Colon (tissue), 2 donors: ENCODE measurements around the gene TEKT5.
"Not testable (repeated sequence)": the region's sequence is repeated elsewhere in the genome, so short reads cannot be mapped to it uniquely, and the experiment has no call there.

Source experiments
- FAIRE-seq: peaks from 2 replicates; lab custom pipeline; 2012; peaks lifted over from hg19 to GRCh38; lab: Jason Lieb, UNC
- donor health status: control.
- donor health status: control.

The TEKT5 gene

DNA sequence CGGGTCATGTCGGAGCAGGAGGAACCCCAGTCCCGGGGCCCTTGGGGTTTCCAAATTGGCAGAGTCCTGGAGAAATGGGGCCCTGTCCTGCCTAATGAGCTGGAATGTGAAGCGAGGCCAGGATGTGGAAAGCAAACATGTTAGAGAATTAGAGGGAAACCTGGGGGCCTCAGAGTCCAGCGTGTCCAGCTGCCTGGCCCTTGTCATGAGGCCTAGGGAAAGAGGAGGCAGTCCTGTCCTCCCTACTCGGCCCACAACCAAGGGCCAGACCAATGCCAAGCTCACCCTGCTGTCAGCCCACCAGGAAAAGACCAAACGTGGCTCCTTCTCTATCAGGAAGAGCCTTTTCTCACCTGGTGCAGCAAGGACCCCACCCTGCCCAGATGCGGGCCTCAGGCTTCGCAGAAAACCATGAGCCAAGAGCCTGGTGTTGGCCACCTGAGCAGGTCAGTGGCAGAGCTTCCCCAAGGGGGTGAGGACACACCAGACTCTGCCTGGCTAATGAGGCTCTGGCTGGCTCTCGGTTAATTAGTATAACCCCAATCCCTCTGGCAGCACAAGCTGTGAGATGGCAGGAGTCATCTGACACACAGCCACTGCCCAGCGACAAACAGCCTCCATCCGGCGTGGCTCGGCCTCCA is 10.1 kb downstream of the TEKT5 start:
- FAIRE-seq, result no peak

DNA sequence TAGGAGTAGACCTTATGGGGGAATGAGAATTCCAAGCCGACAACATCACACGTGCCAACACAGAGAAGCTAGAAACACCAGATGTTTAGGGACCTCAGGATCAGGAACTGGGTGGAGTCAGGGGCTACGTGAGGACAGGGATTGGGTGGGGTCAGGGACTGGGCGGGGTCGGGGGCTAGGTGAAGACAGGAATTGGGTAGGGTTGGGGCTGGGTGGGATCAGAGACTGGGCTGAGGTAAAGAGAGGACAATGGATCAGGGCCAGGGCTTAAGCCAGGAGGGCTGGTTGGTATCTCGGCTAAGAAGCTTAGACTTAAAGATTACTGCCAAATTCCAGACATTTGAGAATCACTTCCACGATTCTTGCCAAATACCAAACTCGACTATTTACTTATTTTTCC is 11.6 kb downstream of the TEKT5 start:
- FAIRE-seq, result no peak

DNA sequence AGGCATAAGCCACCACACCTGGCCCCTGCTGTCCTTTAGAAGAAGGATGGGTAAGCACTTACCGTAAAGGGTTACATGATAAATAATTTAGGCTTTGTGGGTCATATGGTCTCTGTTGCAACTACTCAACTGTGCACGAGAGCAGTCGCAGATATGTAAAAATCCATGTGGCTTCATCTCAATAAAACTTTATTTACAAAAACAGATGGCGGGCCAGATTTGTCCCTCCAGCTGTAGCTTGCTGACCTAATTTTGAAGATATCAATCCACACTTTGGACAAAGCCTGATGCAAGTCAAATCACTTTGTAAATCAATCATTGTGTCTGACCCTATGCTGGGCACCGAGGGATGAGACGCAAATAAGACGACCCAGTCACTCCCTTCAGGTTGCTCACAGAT is 12.1 kb downstream of the TEKT5 start:
- FAIRE-seq, result no peak

DNA sequence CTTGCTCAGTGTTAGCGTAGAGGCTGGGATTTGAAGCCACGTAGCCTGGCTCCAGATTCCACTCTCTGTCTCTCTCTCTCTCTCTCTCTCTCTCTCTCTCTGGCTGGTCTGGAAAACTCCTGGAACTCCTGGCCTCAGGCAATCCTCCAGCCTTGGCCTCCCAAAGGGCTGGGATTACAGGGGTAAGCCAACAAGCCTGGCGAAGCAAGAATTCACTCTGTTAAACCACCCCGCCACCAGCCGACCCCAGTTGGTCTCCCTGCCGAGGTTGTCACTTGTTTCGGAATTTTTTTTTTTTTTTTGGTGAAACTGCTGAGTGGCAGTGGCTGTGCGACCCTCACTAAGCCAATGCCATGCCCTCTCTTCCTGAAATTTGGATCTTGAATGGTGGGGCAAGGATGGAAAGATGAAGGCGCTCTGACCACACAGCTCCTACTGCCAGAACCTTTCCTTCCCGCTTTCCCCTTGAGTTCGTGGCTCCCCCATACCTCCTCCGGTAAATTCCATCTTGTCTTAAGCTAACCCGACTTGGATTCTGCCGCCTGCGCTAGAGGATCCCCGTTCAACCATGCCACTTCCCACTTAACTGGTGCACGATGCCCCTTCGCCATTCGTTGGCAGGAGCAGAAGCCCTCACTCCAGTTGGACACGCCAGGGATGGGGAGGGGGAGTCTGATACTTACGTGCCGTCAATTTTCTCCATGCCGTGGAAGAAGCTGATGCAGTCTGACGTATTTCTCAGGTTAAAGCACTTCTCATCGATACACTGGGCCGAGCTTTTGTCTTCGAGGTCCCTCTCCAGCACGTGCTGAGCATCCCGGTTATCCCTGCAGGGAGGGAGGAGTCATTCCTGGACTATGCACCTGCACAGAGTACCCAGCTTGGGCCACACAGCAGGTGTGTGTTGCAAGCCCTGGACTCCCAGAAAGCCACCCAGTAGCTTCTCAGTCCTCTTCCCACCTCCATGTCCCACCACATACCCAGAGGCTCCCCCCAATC is 13.1 kb downstream of the TEKT5 start:
- no peak for FAIRE-seq

DNA sequence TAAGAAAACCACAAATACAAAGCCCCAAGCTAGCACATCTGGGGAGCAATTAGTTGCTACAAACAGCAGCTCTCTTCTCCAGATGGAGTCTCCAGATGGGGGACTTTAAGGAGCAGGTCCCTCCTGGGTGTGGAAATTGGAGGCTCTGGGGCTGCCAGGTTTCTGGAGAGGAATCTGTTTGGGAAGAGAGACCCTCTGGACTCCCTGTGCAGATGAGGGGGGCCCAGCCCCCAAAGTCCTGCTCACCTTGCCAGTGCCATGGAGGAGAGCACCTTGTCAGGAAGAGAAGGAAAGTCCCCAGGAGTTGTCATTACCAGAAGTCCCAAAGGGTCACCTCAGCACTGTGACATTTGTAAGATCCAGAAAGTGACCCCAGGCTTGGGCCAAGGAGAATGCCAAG is 14.8 kb downstream of the TEKT5 start:
- no peak for FAIRE-seq

DNA sequence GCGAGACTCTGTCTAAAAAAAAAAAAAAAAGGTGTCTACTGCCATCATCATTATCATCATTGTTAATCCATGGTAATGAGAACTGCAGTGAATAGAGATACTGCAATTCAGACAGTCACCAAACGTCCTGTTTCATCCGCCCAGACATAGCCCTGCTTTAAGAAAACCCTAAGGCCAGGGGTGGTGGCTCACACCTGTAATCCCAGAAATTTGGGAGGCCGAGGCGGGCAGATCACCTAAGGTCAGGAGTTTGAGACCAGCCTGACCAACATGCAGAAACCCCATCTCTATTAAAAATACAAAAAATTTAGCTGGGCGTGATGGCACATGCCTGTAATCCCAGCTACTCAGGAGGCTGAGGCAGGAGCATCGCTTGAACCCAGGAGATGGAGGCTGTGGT is 15.3 kb downstream of the TEKT5 start:
- FAIRE-seq, result not testable (repeated sequence)

DNA sequence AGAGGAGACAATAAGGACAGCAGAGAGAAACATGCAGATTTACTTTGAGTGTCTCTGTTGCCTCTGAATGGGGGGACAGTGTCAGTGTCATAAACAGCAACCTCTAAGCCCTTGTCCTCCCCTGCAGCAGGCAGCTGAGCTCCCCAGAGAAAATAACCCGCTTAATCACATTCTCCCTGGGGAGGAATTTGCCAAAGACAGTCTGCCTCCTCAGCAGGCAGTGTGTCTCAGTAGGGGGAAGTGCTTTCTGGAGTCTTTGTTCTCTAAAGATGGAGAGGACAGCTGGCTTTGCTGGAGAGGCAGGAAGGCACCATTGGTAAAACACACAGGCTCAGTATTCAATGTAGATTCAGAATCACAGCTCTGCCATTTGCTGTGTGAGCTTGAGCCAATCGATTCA is 16.1 kb downstream of the TEKT5 start:
- no peak for FAIRE-seq

DNA sequence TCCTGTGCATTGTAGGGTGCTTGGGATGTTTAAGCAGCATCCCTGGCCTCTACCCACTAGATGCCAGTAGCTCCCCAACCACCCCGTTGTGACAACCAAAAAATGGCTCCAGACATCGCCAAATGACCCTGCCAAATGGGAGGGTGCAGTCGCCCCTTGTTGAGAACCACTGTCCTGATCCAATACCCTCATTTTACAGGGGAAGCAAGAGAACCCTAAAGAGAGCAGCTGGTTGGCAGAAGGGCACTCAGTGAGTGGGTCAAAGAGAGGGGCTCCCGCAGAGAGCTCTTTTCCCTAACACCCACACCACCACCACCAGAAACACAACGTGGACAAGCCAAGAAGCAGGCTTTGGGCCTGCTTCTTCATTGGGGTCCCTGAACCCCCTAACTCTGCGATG is 18.4 kb downstream of the TEKT5 start:
- no peak for FAIRE-seq

DNA sequence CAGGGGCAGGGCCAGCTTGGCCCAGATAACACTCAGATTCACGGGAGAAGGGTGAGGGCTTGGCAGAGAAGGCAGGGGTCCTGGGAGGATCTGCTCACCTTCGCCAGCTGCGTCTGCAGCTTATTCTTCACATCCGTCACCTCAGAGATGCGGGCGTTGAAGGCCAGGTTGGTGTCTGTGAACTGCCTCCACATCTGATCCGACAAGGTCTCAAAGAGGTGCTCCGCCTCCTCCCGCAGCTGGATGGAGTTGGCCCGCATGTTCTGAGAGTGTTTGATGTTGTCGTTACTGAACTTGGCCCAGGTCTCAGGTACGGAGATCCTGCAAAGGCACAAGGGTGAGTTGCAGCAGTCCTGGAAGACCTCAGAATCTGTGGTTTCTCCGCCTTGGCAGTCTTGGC is 18.9 kb downstream of the TEKT5 start:
- FAIRE-seq, result no peak

DNA sequence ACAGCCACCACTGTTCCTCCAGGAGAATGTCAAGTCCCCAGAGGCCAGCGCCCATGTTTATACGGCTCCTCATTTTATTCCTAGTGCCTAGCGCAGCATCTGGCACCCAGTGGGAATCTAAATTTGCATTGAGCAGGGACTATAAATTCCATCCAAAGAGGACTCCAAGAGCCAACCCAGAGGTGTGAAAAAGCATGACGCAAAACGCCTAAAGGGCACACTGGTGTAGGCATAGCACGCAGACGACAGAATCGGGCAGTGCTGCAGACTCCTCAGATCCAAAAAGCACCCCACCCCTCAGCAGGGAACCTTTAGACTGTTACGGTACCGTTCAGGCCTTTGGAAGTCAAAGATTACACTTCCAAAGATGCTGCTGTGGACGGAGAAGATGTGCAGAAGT is 19.5 kb downstream of the TEKT5 start:
- no peak for FAIRE-seq

DNA sequence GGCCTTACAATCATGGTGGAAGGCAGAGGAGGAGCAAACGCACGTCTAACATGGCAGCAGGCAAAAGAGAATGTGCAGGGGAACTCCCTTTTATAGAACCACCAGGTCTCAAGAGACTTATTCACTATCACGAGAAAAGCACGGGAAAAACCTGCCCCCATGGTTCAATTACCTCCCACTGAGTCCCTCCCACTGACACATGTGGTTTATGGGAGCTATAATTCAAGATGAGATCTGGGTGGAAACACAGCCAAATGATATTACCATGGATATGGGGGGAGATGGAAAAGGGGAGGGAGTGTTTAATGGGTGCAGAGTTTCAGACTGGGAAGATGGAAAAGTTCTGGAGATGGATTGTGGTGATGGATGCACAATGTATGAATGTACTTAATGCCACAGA is 23.0 kb downstream of the TEKT5 start:
- FAIRE-seq, result no peak

DNA sequence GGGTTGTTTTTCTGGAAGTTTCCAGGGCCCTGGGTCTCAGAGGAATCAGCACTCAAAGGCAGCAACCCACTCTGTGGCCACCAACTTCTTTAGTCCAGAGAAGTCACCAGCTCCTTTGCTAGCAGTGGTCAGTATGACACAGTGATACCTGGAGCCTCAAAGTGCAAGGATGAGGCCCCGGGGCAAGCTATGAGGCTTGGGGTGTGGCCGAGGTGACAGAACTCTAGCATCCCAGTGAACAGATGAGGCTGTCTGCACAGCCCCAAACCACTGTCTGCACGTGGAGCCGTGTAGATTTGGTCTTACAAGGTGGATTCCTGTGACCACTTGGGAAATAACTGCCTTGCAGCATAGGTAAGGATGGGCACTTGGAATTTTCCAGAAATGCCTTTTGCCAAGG is 24.9 kb downstream of the TEKT5 start:
- FAIRE-seq, result no peak

DNA sequence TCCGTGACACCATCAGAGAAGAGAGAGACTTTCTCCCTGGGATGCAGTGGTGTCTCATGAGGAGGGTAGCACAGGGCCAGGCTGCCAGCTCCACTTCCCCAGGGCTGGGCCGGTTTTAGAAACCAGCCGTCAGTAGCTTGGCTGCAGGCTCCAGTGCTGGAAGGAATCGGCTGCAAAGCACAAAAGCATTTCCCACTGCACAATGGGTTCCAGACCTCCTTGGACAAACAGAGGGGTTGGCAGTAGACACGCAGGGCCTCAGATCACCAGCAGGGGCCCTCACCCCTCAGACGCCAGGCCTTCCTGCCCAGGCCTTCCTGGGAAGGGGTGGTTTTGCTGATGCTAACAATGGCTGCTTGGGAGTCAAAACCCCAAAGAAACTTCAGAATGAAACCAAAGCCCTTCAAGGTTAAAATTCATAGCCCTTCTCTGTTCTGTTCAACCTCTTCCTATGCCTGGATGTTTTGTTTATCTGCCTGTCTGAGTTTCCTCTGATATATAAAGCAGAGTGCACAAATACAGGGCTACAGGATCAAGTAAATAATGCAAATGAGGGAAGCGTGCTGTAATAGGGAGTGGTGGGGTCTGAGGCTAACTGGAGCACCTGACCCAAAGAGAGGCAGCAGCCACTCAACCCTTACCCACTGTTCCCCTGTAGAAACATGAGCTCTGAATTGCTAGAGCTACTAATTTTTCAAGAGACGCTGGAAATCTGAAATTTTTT is 26.2 kb downstream of the TEKT5 start:
- no peak for FAIRE-seq

DNA sequence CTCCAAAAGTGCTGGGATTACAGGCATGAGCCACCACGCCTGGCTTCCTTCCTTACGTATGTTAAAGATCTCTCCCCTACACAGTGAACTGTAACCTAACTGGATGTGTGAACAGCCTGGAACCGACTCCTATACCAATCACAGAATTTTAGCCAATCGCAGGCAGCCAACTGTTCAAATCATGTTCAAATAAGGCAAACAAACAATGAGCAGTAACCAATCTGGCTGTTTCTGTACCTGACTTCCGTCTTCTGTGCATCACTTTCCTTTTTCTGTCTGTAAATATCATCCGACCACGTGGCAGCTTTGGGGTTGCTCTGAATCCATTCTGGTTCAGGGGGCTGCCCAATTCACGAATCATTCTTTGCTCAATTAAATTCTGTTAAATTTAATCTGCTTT is 27.5 kb downstream of the TEKT5 start:
- no peak for FAIRE-seq

DNA sequence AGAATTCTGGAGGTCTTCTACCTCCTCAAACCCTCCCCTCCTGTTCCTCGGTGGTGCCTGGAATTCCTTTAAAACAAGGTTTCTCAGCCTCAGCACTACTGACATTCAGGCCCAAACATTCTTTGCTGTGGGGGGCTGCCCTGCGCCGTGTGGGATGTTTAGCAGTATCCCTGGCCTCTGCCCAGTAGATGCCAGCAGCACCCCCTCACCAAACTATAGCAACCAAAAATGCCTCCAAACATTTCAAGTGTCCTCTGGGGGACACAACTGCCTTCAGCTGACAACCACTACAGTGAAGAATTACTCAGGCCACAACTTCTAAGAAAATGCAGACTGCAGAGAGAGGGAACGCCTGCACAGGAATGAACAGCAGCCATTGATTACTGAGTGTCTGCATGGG is 28.4 kb downstream of the TEKT5 start:
- FAIRE-seq, result no peak

DNA sequence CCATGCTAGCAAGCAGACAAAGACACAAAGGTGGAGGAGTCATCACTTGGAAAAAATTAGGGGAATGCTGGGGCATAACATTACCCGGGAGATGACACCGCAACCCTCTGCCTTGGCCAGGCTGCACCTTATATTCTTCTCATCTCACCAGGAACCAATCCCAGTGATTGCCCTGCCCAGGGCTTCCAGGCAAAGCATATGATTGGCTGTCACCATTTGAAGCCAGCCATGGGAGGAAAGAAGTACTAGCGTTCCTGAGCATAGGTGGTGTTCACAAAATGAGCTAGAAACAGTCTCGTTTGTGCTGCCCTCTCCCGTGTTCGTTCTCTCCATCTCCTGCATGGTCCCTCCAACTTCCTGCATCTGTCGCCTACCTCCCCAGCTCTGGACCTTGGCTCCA is 29.6 kb downstream of the TEKT5 start:
- no peak for FAIRE-seq

DNA sequence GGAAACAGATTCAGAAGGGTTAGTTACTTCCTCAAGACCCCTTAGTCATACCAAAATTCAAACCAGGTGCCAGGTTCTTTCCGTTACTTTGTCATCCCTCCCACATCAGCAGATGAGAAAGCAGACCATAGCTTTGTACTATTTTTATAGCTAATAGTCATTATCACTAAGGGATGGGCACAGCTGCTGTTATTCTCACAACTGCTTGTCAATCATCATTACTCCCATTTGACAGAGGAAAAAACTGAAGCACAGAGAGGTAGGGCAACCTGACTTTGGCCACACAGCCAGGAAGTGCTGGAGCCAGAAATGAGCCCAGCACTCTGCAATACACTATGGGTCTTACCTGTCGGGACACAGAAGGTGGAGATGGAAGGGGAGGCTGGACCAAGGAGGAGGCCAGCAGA is 30.0 kb downstream of the TEKT5 start:
- FAIRE-seq, result no peak

DNA sequence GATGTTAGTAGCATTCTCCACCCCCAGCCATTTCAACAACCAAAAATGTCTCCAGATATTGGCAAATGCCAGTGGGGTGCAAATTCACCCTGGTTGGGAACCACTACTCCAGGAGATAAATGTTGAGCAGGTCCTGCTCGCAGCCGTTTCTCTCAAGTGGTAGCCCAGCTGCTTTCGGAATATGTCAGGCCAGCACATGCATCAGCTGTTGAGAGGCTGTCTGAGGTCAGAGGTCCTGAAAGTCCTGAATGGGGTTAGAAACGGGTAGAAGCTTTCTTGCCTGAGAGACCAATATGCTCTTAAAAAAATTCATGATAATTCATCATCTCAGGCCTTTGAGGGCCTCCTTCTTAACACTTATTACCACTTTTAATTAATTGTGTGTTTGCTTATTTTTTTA is 31.0 kb downstream of the TEKT5 start:
- no peak for FAIRE-seq

DNA sequence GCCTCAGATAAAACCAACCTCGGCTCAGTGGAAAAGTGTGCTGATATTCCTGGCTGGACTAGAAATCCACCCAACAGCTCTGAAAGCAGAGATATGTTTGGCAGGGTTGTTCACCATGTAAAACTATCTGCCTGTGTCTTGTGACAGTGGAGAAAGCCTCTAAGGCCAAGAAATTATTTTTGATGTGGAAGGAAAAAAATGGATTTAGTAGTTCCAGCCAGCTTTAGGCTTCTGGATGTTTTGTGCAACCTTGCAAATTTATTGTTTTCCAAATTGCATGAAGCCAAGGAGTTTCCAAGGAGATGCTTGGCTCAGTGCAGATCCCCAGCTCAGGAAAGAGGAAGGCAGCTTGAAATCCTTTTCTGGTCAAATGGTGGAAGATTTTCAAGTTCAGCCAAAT is 31.6 kb downstream of the TEKT5 start:
- no peak for FAIRE-seq

DNA sequence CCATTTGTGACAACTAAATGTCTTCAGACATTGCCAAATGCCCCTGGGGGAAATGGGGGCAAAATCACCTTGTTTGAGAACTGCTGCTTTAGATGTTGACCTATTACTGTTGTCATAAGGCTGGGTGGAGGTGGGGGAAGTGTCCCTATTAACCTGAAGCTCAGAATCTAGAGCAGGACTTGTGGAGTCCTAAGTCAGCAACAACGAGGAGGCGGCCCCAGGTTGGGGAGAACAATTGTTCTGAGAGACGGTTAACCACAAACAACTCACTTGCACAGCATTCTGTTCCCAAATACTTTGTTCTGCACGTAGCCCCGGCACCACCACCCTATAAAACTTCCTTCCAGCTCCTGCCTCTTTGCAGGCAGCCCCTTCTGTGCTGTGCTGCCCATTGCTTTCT is 32.5 kb downstream of the TEKT5 start:
- no peak for FAIRE-seq

DNA sequence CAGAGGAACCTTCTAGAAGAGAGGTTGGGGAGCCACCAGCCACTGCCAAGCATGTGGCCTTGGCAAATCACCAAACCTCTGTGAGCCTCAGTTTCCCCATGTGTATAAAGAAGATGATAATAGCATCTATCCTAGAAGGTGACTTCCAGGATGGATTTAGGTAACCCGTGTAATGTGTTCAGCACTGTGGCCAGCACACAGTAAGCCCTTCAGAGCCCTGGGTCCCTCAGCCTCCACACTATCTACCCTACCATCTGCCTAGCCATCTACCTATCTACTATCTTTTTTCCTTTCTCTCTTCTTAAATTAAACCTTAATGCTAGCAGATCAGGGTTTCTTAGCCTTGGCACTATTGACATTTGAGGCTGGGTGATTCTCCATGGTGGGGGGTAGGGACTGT is 33.0 kb downstream of the TEKT5 start:
- FAIRE-seq, result no peak

DNA sequence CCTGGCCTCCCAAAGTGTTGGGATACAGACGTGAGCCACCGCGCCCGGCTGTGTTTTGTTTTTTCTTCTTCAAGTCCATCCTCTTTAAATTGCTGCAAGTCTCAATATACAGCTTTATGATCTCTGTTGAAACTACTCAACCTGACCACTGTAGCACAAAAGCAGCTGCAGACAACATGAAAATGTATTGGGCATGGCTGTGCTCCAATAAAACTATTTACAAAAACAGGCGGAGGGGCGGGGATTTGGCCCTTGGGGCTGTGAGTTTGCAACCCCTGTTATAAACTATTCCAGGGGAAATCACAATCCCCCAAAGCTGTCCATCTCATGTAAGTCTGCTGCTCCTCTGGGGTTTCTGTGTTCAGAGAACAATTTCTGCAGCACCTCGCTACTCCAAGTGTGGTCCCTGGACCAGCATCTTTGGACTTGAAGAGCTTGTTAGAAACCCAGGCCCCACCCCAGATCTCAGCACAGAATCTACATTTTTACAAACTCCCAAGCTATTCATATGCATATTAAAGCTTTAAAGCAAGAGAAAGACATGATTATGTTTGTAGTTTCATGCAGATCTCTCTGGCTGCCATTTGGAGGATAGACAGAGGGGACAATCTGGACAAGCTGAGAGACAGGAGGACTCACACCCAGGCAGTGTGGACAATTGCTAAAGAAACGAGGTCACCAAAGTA is 33.6 kb downstream of the TEKT5 start:
- FAIRE-seq, result no peak
